Loucy (cell line): Measurements from ENCODE around the gene FAM222A.

Source experiments
- H2AFZ ChIP-seq: fragments of 200-600 bp; sonication (generic); 2 replicates; pipeline ENCODE4 v1.6.0; 2016; ENCODE audit warnings: antibody characterized with exemption, mild to moderate bottlenecking, low read length, moderate library complexity
- H3F3A ChIP-seq: fragments of 200-600 bp; 2 replicates; pipeline ENCODE4 v1.6.0; 2016; ENCODE audit warnings: antibody characterized with exemption, low read depth, mild to moderate bottlenecking
- H3K27me3 ChIP-seq: fragments of 200-600 bp; sonication (generic); 2 replicates; pipeline ENCODE4 v1.6.1; 2014; ENCODE audit warnings: low read length, mild to moderate bottlenecking; ENCODE audit not compliant: insufficient read depth, poor library complexity, severe bottlenecking
- H3K36me3 ChIP-seq: fragments of 200-600 bp; sonication (generic); 2 replicates; pipeline ENCODE4 v1.6.1; 2016; ENCODE audit warnings: low read length; ENCODE audit not compliant: insufficient read depth
- H3K4me1 ChIP-seq: fragments of 200-600 bp; sonication (generic); 2 replicates; pipeline ENCODE4 v1.5.1; 2014; ENCODE audit warnings: low read length, mild to moderate bottlenecking; ENCODE audit not compliant: insufficient read depth, poor library complexity, severe bottlenecking
- H3K4me2 ChIP-seq: fragments of 200-600 bp; sonication (generic); 2 replicates; pipeline ENCODE4 v1.6.0; 2014; ENCODE audit warnings: antibody characterized with exemption, low read length, low read depth, mild to moderate bottlenecking; ENCODE audit not compliant: poor library complexity, severe bottlenecking
- H3K4me3 ChIP-seq: fragments of 200-600 bp; sonication (generic); 2 replicates; pipeline ENCODE4 v1.5.1; 2014; ENCODE audit warnings: low read length, mild to moderate bottlenecking, mixed read lengths; ENCODE audit not compliant: poor library complexity, severe bottlenecking
- H3K79me2 ChIP-seq: fragments of 200-600 bp; sonication (generic); 2 replicates; pipeline ENCODE4 v1.6.1; 2014; ENCODE audit warnings: low read length; ENCODE audit not compliant: insufficient read depth
- H3K9ac ChIP-seq: fragments of 200-600 bp; sonication (generic); 2 replicates; pipeline ENCODE4 v1.6.0; 2014; ENCODE audit warnings: mild to moderate bottlenecking, low read depth, low read length, moderate library complexity; ENCODE audit not compliant: poor library complexity, severe bottlenecking
- H3K9me2 ChIP-seq: fragments of 200-600 bp; sonication (generic); replicated peaks from 2 replicates; pipeline ENCODE4 v1.6.1; 2016; ENCODE audit warnings: low read depth, low read length, mixed read lengths
- H3K9me3 ChIP-seq: fragments of 200-600 bp; sonication (generic); 2 replicates; pipeline ENCODE4 v1.6.1; 2014; ENCODE audit warnings: mild to moderate bottlenecking, antibody characterized with exemption, low read length, low read depth; ENCODE audit not compliant: insufficient read depth
- H4K20me1 ChIP-seq: fragments of 200-600 bp; sonication (generic); 2 replicates; pipeline ENCODE4 v1.6.0; 2014; ENCODE audit warnings: antibody characterized with exemption, low read length, mild to moderate bottlenecking; ENCODE audit not compliant: insufficient read depth, poor library complexity, severe bottlenecking
- EZH2phosphoT487 ChIP-seq: fragments of 200-600 bp; IDR thresholded peaks from 2 replicates; pipeline ENCODE4 v1.6.1; 2018; ENCODE audit warnings: antibody characterized with exemption, mild to moderate bottlenecking, moderate library complexity, borderline replicate concordance
- TF ChIP-seq, protein P1 (sequence below): fragments of 200-600 bp; sonication (generic); conservative IDR thresholded peaks from 2 replicates; pipeline ENCODE4 v1.5.1; 2014; ENCODE audit warnings: mild to moderate bottlenecking, antibody characterized with exemption, low read length

Gene FAM222A

DNA sequence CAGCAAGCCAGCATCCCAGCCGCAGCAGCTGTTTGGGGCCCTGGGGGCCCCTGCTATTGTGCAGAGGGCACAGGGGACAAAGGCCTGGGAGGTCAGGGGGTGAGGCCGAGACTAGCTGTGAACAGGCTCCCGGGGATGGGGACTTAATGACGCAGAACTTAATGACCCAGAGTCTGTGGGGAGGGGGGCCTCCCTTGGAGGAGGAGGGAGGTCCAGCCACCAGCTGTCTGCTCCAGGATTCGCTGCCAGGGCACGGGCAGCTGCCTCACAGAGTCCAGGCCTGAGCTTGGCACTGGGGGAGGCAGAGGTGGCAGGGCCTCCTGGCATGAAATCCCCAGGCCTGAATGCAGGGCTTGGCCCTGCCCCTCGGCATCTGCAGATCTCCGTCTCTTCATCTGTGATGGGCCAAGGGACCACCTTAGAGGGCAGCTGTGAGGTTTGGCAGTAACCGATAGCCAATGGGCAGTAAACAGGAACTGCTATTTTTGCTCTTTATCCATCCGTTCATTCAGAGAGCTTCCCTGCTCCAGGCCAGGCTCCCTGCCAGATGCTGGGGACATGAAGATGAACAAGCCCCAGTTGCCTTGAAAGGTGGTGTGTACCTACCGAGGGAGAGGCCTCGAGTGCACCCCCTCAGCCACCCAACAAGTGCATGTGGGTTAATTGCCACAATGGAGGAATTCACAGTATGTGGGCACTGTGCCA, 6.7 kb downstream of the FAM222A start:
- H3F3A ChIP-seq, result no peaks in the 10 kb centered on the region
- peaks cover 3% of the 10 kb centered on the region for H3K4me1 ChIP-seq
- TF ChIP-seq, protein P1, sequence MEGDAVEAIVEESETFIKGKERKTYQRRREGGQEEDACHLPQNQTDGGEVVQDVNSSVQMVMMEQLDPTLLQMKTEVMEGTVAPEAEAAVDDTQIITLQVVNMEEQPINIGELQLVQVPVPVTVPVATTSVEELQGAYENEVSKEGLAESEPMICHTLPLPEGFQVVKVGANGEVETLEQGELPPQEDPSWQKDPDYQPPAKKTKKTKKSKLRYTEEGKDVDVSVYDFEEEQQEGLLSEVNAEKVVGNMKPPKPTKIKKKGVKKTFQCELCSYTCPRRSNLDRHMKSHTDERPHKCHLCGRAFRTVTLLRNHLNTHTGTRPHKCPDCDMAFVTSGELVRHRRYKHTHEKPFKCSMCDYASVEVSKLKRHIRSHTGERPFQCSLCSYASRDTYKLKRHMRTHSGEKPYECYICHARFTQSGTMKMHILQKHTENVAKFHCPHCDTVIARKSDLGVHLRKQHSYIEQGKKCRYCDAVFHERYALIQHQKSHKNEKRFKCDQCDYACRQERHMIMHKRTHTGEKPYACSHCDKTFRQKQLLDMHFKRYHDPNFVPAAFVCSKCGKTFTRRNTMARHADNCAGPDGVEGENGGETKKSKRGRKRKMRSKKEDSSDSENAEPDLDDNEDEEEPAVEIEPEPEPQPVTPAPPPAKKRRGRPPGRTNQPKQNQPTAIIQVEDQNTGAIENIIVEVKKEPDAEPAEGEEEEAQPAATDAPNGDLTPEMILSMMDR, result no peak
- no peak for TF ChIP-seq EZH2phosphoT487

GRCh38 chr12:109720857-109721189, 7.2 kb downstream of the FAM222A start:
- no peak overlapping the region for H2AFZ ChIP-seq
- H3K4me1 ChIP-seq, result no peaks in the 10 kb centered on the region
- H3K36me3 ChIP-seq, result no peaks in the 10 kb centered on the region
- H4K20me1 ChIP-seq, result no peaks in the 10 kb centered on the region
- H3K27me3 ChIP-seq, result no peaks in the 10 kb centered on the region
- no peaks in the 10 kb centered on the region for H3K9me3 ChIP-seq
- H3K9me2 ChIP-seq, result no peaks in the 10 kb centered on the region
- H3K9ac ChIP-seq, result no peak overlapping the region
- no peaks in the 10 kb centered on the region for H3K79me2 ChIP-seq
- H3K4me2 ChIP-seq, result no peak overlapping the region
- H3F3A ChIP-seq, result no peaks in the 10 kb centered on the region
- H3K4me3 ChIP-seq, result no peak overlapping the region
- TF ChIP-seq, protein P1, result no peak
- no peak for TF ChIP-seq EZH2phosphoT487

More for the DNA sequence above, 6.7 kb downstream of the FAM222A start:
- H3K9ac ChIP-seq, result no peak overlapping the region
- no peaks in the 10 kb centered on the region for H3K79me2 ChIP-seq
- H3K36me3 ChIP-seq, result no peaks in the 10 kb centered on the region
- no peaks in the 10 kb centered on the region for H3K9me2 ChIP-seq
- H4K20me1 ChIP-seq, result peaks cover 4% of the 10 kb centered on the region
- H2AFZ ChIP-seq, result no peak overlapping the region
- no peak overlapping the region for H3K4me2 ChIP-seq
- no peaks in the 10 kb centered on the region for H3K9me3 ChIP-seq
- H3K4me3 ChIP-seq, result no peak overlapping the region
- no peaks in the 10 kb centered on the region for H3K27me3 ChIP-seq

GRCh38 chr12:109721276-109721675, 7.7 kb downstream of the FAM222A start:
- no peak for TF ChIP-seq EZH2phosphoT487
- TF ChIP-seq, protein P1, result no peak
- no peak overlapping the region for H3K4me3 ChIP-seq
- no peaks in the 10 kb centered on the region for H3F3A ChIP-seq
- no peaks in the 10 kb centered on the region for H3K9me3 ChIP-seq
- no peaks in the 10 kb centered on the region for H3K4me1 ChIP-seq
- no peaks in the 10 kb centered on the region for H4K20me1 ChIP-seq
- no peak overlapping the region for H2AFZ ChIP-seq
- H3K36me3 ChIP-seq, result no peaks in the 10 kb centered on the region
- H3K79me2 ChIP-seq, result no peaks in the 10 kb centered on the region
- no peak overlapping the region for H3K4me2 ChIP-seq
- no peaks in the 10 kb centered on the region for H3K9me2 ChIP-seq
- no peaks in the 10 kb centered on the region for H3K27me3 ChIP-seq
- H3K9ac ChIP-seq, result no peak overlapping the region
